Activated CD4-positive, alpha-beta T cell treated with anti-CD3 and anti-CD28 coated beads, Interleukin-2, amount 10 ng/mL, durations not matched to agents 24 days and 14 days (primary cell): ENCODE results near the gene AMFR. TPM values are rescaled to one million over a fixed set of nuclear protein-coding genes. Genes with fewer than 3 reads are reported as not detected.

ENCODE experiments used
- DNase-seq: peaks from one replicate; pipeline ENCODE4 v3.0.0; 2022
- H3K27ac Mint-ChIP-seq: one replicate; pipeline ENCODE4 v1.8.0; 2022; ENCODE audit warnings: mild to moderate bottlenecking, mixed read lengths
- H3K27me3 Mint-ChIP-seq: one replicate; pipeline ENCODE4 v1.8.0; 2022; ENCODE audit warnings: mixed read lengths
- H3K36me3 Mint-ChIP-seq: one replicate; pipeline ENCODE4 v1.8.0; 2022; ENCODE audit warnings: low read depth, mild to moderate bottlenecking, mixed read lengths
- H3K4me1 Mint-ChIP-seq: one replicate; pipeline ENCODE4 v1.8.0; 2021; ENCODE audit warnings: mixed read lengths
- H3K4me3 Mint-ChIP-seq: one replicate; pipeline ENCODE4 v1.8.0; 2022; ENCODE audit warnings: mild to moderate bottlenecking, moderate library complexity, mixed read lengths
- H3K9me3 Mint-ChIP-seq: one replicate; pipeline ENCODE4 v1.8.0; 2021; ENCODE audit warnings: mixed read lengths
- intact Hi-C: fragments of 100-400 bp; cut with micrococcal nuclease; formaldehyde crosslinking; loops from one replicate; pipeline ENCODE4 v1.15.1; 2023
- total RNA-seq: library from RNA; stranded (reverse); gene quantifications from 2 replicates; pipeline ENCODE4 v1.2.3, GENCODE V29; 2022

AMFR gene
- total RNA-seq, 1 donor from 2014 or later, result 50.6 TPM

- Mint-ChIP-seq H3K9me3 (no peaks in the 10 kb centered on the region), H3K4me3 (no peak overlapping the region), H3K27me3 (no peaks in the 10 kb centered on the region), H3K36me3 (peaks cover 3% of the 10 kb centered on the region), H3K27ac (no peak overlapping the region), H3K4me1 (peaks cover 34% of the 10 kb centered on the region)
- intact Hi-C loops, result loop anchor here (10.0 kb wide), 1 partner anchor 226 kb away; the partner anchor contains the start of gene GNAO1
- DNase-seq, result no peak
Measured at GRCh38 chr16:56420613-56421012, 4.7 kb downstream of the AMFR start.

- H3K9me3 Mint-ChIP-seq, result no peaks in the 10 kb centered on the region
- H3K36me3 Mint-ChIP-seq, result peaks cover 3% of the 10 kb centered on the region
- intact Hi-C loops, result loop anchor here (10.0 kb wide), 1 partner anchor 225 kb away; the partner anchor contains the start of gene GNAO1
- H3K27ac Mint-ChIP-seq, result no peak overlapping the region
- H3K27me3 Mint-ChIP-seq, result no peaks in the 10 kb centered on the region
- DNase-seq, result no peak
- peaks cover 36% of the 10 kb centered on the region for H3K4me1 Mint-ChIP-seq
- H3K4me3 Mint-ChIP-seq, result no peak overlapping the region
Measured at GRCh38 chr16:56419740-56420548, 5.4 kb downstream of the AMFR start.

GRCh38 chr16:56417138-56417537, 8.2 kb downstream of the AMFR start:
- Mint-ChIP-seq H3K9me3 (no peaks in the 10 kb centered on the region), H3K27ac (no peak overlapping the region), H3K27me3 (no peaks in the 10 kb centered on the region), H3K4me1 (peaks cover 17% of the 10 kb centered on the region), H3K36me3 (peaks cover 8% of the 10 kb centered on the region), H3K4me3 (no peak overlapping the region)
- no peak for DNase-seq
- intact Hi-C loops, result no loop called here

DNA sequence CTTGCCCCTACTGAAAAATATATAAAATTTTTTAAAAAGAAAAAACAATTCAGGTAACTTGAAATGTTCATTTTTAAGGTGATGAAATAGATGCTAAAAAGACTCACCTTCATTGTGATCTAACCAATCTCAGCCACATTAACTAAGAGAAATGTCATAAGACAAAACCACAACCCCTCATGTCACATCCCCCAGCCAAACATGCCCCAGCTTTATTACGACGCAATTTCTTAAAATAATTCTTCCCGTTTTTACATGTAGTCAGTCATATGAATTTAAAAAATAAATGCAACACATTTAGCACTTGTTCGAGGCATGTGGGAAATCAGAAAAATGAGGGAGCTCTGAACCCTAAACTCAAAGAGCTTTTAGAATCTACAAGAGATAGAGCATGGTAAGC, 9.5 kb downstream of the AMFR start:
- DNase-seq, result no peak
- H3K4me3 Mint-ChIP-seq, result no peak overlapping the region
- H3K9me3 Mint-ChIP-seq, result no peaks in the 10 kb centered on the region
- intact Hi-C loops, result no loop called here
- peaks cover 14% of the 10 kb centered on the region for H3K36me3 Mint-ChIP-seq
- H3K4me1 Mint-ChIP-seq, result peaks cover 12% of the 10 kb centered on the region
- H3K27ac Mint-ChIP-seq, result no peak overlapping the region
- no peaks in the 10 kb centered on the region for H3K27me3 Mint-ChIP-seq

- intact Hi-C loops, result no loop called here
Measured at GRCh38 chr16:56414366-56414765, 11.0 kb downstream of the AMFR start.

GRCh38 chr16:56413381-56413780, 12.0 kb downstream of the AMFR start:
- H3K36me3 Mint-ChIP-seq, result peaks cover 25% of the 10 kb centered on the region

More at GRCh38 chr16:56414366-56414765, 11.0 kb downstream of the AMFR start:
- no peaks in the 10 kb centered on the region for H3K9me3 Mint-ChIP-seq
- no peaks in the 10 kb centered on the region for H3K27me3 Mint-ChIP-seq
- no peak for DNase-seq
- H3K4me1 Mint-ChIP-seq, result peaks cover 5% of the 10 kb centered on the region
- peaks cover 16% of the 10 kb centered on the region for H3K36me3 Mint-ChIP-seq
- H3K27ac Mint-ChIP-seq, result no peak overlapping the region
- H3K4me3 Mint-ChIP-seq, result no peak overlapping the region

GRCh38 chr16:56411624-56412023, 13.7 kb downstream of the AMFR start:
- DNase-seq, result no peak
- Mint-ChIP-seq H3K9me3 (no peaks in the 10 kb centered on the region), H3K4me1 (peaks cover 7% of the 10 kb centered on the region)

More at GRCh38 chr16:56413381-56413780, 12.0 kb downstream of the AMFR start:
- no peaks in the 10 kb centered on the region for H3K9me3 Mint-ChIP-seq
- H3K27me3 Mint-ChIP-seq, result no peaks in the 10 kb centered on the region
- H3K27ac Mint-ChIP-seq, result no peak overlapping the region
- no peak for DNase-seq
- intact Hi-C loops, result no loop called here
- no peak overlapping the region for H3K4me3 Mint-ChIP-seq
- H3K4me1 Mint-ChIP-seq, result peaks cover 7% of the 10 kb centered on the region

DNA sequence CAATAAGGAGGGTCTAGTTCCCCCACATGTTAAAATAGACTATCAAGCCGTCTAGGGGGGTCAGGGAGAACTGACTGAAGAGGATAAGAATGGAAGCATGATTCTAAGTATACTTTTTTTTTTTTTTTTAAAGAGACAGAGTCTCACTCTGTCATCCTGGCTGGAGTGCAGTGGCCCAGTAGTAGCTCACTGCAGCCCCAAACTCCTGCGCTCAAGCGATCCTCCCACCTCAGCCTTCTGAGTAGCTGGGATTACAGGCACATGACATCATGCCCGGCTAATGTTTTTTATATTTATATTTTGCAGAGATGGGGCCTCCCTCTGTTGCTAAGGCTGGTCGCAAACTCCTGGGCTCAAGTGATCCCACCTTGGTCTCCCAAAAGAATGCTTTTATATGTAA, 14.2 kb downstream of the AMFR start:
- no peak for DNase-seq
- Mint-ChIP-seq H3K4me1 (peaks cover 7% of the 10 kb centered on the region), H3K27ac (no peak overlapping the region), H3K27me3 (no peaks in the 10 kb centered on the region), H3K9me3 (no peaks in the 10 kb centered on the region), H3K36me3 (peaks cover 31% of the 10 kb centered on the region), H3K4me3 (no peak overlapping the region)
- intact Hi-C loops, result no loop called here

More at GRCh38 chr16:56411624-56412023, 13.7 kb downstream of the AMFR start:
- Mint-ChIP-seq H3K36me3 (peaks cover 31% of the 10 kb centered on the region), H3K27me3 (no peaks in the 10 kb centered on the region), H3K27ac (no peak overlapping the region), H3K4me3 (no peak overlapping the region)
- intact Hi-C loops, result no loop called here

DNA sequence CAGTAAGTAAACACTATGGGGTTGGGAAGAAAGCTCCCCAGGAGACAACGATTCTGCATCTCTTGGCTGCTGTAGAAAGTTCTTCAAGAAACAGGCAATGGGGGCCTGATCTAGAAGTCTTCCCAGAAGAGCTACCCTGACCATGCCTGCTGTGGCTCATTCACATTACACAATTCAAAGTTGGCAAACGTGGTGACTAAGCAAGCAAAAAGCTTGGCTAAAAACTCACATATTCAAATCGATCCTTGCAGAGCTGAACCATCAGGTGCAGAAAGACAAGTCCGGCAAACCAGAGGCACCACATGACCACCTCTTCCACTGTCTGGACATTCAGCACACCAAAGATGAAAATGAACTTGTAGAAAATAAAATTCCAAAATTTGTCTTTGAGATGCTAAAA, 16.1 kb downstream of the AMFR start:
- H3K27ac Mint-ChIP-seq, result no peak overlapping the region
- intact Hi-C loops, result no loop called here
- no peaks in the 10 kb centered on the region for H3K27me3 Mint-ChIP-seq
- no peak for DNase-seq
- no peaks in the 10 kb centered on the region for H3K9me3 Mint-ChIP-seq
- H3K4me3 Mint-ChIP-seq, result no peak overlapping the region
- H3K36me3 Mint-ChIP-seq, result peaks cover 39% of the 10 kb centered on the region
- peaks cover 2% of the 10 kb centered on the region for H3K4me1 Mint-ChIP-seq

- H3K4me1 Mint-ChIP-seq, result peaks cover 2% of the 10 kb centered on the region
- no peaks in the 10 kb centered on the region for H3K27me3 Mint-ChIP-seq
- no peak overlapping the region for H3K27ac Mint-ChIP-seq
- H3K9me3 Mint-ChIP-seq, result no peaks in the 10 kb centered on the region
- DNase-seq, result no peak
- intact Hi-C loops, result no loop called here
- H3K36me3 Mint-ChIP-seq, result peaks cover 39% of the 10 kb centered on the region
- H3K4me3 Mint-ChIP-seq, result no peak overlapping the region
Measured at GRCh38 chr16:56408379-56409098, 16.8 kb downstream of the AMFR start.

- no peak overlapping the region for H3K4me3 Mint-ChIP-seq
- H3K27me3 Mint-ChIP-seq, result no peaks in the 10 kb centered on the region
- no peak for DNase-seq
- intact Hi-C loops, result no loop called here
- no peak overlapping the region for H3K27ac Mint-ChIP-seq
- H3K36me3 Mint-ChIP-seq, result peaks cover 43% of the 10 kb centered on the region
- no peaks in the 10 kb centered on the region for H3K9me3 Mint-ChIP-seq
- H3K4me1 Mint-ChIP-seq, result peaks cover 2% of the 10 kb centered on the region
Measured at GRCh38 chr16:56405977-56406672, 19.2 kb downstream of the AMFR start.

DNA sequence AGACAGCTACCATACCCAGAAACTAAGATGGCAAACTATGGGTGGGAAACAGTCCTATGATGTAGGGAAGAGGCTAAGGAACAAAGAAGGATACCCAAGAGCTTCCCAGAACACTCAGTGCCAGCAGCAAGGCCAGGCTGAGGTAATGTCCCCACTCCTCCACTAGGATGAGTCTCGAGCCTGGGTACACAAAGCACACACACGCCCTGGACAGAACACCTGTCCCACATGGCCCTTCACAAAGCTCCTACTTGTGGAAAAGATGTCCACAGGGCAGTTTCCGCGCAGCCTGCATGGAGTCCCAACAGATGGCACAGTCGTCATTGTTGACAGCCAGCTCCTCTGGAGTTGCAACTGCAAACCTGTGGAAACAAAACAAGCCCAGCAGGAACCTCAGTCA, 23.9 kb downstream of the AMFR start:
- Mint-ChIP-seq H3K9me3 (no peaks in the 10 kb centered on the region), H3K36me3 (peaks cover 48% of the 10 kb centered on the region), H3K27ac (no peak overlapping the region), H3K27me3 (no peaks in the 10 kb centered on the region), H3K4me3 (no peak overlapping the region), H3K4me1 (no peaks in the 10 kb centered on the region)
- no peak for DNase-seq
- intact Hi-C loops, result no loop called here

GRCh38 chr16:56400458-56400857, 24.9 kb downstream of the AMFR start:
- Mint-ChIP-seq H3K27ac (no peak overlapping the region), H3K36me3 (peaks cover 49% of the 10 kb centered on the region), H3K9me3 (peaks cover 3% of the 10 kb centered on the region), H3K4me3 (no peak overlapping the region), H3K27me3 (no peaks in the 10 kb centered on the region), H3K4me1 (peaks cover 3% of the 10 kb centered on the region)
- no peak for DNase-seq
- intact Hi-C loops, result no loop called here

DNA sequence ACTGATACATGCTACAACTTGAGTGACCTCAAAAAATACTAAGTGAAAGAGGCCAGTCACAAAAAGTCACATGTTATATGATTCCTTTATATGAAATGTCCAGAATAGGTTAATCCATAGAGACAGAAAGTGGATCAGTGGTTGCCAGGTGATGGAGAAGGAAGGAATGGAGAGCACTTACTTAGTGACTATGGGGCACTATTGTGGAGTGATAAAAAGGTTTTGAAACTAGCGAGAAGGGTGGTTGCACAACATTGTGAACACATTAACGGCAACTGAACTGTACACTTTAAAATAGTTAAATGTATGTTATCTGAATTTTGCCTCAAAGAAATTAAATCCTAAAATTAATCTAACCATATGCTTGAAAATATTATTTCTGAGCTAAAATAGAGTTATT, 25.9 kb downstream of the AMFR start:
- intact Hi-C loops, result no loop called here
- H3K27ac Mint-ChIP-seq, result no peak overlapping the region
- H3K4me3 Mint-ChIP-seq, result no peak overlapping the region
- H3K27me3 Mint-ChIP-seq, result no peaks in the 10 kb centered on the region
- no peak for DNase-seq
- peaks cover 3% of the 10 kb centered on the region for H3K9me3 Mint-ChIP-seq
- peaks cover 48% of the 10 kb centered on the region for H3K36me3 Mint-ChIP-seq
- H3K4me1 Mint-ChIP-seq, result peaks cover 3% of the 10 kb centered on the region
